Left cardiac atrium (tissue), 4 donors: ENCODE data around the gene EXOSC1. TPM values are rescaled to one million over a fixed set of nuclear protein-coding genes. Genes with fewer than 3 reads are reported as not detected.

ENCODE experiments used
- ATAC-seq, 2 donors: fragments of 200-7000 bp; cut with Tn5 transposase; one replicate each; pipeline ENCODE4 v1.9.1; 2020; ENCODE audit warnings: mild to moderate bottlenecking in 2 of 2, moderate library complexity in 2 of 2
- DNase-seq: peaks from one replicate; pipeline ENCODE4 v3.0.0-alpha.2; 2020
- intact Hi-C, 2 donors: fragments of 100-400 bp; cut with DNase I; formaldehyde crosslinking; loops; one replicate each; pipeline versions ENCODE4 v1.14.1 to v1.15.1; 2022 to 2023
- total RNA-seq, 2 donors: library from RNA; stranded (reverse); fragmentation: NEBNext Ultra II Directional; extraction: Animal tissue kit (Norgen Biotek cat#: 25700); gene quantifications; one replicate each; pipeline ENCODE4 v1.2.1, GENCODE V29; 2021
- donor health status: DM: no; HTN: yes; CAD: no.
- donor health status: DM: no; HTN: yes; CAD: no; lungs with severe emphysema.
- donor health status: DM: yes; HTN: yes; CAD: no.
- donor health status: Dilated cardiomyopathy.

The EXOSC1 gene
- total RNA-seq, 2 donors from 2014 or later: 16.6 to 18.6 TPM

DNA sequence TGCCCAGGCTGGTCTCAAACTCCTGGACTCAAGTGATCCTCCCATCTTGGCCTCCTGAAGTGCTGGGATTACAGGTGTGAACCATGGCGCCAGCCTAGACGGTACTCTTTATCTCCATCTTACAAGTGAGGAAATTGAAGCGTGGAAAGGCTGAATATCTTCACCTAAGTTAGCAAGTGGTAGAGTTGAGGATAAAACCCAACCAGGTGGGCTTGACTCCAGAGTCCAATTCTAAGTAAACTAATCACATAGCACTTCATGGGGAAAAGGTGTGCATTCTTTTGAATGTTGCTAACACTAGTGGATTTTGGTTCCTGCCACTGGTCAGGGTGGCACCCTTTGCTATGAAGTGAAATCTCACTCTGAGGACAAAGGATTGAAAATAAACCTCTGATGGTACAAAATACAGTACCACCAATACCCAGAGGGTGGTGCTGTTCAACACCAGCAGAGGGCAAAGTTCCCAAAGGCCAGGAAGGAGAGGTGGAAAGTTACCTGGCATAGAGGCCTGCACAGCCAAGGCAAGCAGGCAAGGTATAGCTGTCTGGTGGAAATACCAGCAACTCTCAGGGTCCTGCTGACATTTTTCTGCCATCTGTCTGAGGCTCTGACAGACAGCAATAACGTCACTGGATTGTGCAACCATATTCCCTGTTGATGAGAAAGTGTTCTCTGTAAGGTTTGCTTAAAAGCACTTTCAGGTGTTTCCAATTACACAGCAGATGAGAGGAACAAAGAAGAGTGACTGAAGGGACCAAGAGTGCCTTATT is 17.7 kb upstream of the EXOSC1 start:
- ATAC-seq: peak; percentile 39 to 60
- intact Hi-C loops: loop anchor here in 1 of 2 donors (5.0 to 10.0 kb wide), 2 partner anchors 79 to 151 kb away; no protein-coding TSS in a partner anchor
- no peak for DNase-seq

DNA sequence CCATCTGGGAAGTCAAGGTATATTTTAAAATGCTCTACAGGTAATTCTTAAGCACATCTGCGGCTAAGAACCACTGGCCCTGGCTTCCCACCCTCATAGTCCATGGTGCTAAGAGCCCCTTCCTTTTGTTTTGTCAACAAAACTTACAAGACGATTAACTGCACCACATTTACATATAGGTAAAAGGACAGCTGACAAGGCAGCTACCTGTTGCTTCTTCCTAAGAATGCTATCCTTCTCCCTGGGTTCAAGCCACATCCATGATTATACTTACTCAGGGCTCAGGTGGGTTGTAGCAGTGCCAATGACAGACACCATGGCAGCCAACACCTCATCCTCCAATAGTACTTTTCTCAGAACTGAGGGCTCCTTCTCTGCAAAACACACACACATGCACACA is 16.5 kb upstream of the EXOSC1 start:
- ATAC-seq (no peak), DNase-seq (no peak)
- intact Hi-C loops: loop anchor here in 1 of 2 donors (5.0 to 10.0 kb wide), 2 partner anchors 80 to 152 kb away; no protein-coding TSS in a partner anchor

DNA sequence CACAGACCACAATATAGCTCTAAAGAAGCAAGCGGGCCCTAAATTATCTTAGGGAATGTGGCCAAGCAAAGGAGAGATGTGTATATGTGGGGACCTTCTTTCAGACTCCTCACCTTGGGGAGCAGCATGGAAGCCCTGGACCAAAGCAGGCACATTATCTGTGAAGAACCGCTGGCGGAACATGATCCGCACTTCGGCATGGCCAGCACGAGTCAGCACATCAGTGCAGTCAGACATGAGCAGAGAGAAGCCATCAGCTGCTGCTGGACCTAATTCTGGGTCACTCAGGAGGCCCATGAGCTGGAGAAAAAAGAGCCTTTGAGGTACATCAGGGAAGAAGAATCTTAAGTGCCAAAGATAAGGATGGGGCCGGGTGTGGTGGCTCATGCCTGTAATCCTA is 14.1 kb upstream of the EXOSC1 start:
- intact Hi-C loops: loop anchor here (5.0 to 10.0 kb wide), 2 partner anchors 82 to 155 kb away; no protein-coding TSS in a partner anchor
- DNase-seq: no peak
- no peak for ATAC-seq

DNA sequence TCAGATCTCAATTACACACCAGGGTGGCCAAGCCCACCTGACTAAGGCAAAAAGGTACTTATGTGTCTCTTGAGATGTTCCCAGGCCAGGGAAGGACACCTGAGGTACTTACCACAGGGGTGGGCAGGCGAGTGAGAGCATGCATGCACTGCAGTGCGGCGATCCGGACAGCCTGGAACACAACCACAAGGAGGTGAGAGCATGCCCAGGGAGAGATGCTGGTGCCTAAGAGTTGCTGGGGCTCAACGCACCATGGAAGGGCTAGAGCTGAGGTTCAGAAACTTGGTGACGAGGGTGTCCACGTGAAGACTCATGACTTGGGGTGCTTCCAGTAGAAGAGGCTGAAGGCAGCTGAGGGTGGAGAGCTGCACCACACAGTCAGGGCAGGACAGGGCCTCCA is 13.3 kb upstream of the EXOSC1 start:
- DNase-seq (no peak), ATAC-seq (no peak)
- intact Hi-C loops: loop anchor here in 1 of 2 donors (10.0 kb wide), 1 partner anchor 156 kb away; no protein-coding TSS in a partner anchor

DNA sequence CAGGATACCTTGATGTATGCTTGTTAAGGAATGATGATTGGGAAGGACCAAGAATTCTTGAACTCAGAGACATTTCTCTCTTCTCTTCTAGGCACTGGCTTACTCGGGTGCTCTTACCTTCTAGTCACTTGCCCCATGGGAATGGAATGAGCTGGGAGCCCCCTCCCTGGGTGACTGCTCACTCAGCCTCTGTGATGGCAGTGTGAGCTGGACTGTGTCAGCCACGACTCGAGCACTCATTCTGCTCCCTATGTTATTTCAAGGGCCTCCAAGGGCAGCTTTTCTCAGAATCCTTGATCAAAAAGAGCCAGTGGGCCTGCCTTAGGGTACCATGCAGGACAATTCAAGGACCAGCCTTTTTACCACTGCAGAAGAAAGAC is 10.9 kb upstream of the EXOSC1 start:
- intact Hi-C loops: loop anchor here in 1 of 2 donors (10.0 kb wide), 1 partner anchor 158 kb away; no protein-coding TSS in a partner anchor
- DNase-seq (no peak), ATAC-seq (no peak)

DNA sequence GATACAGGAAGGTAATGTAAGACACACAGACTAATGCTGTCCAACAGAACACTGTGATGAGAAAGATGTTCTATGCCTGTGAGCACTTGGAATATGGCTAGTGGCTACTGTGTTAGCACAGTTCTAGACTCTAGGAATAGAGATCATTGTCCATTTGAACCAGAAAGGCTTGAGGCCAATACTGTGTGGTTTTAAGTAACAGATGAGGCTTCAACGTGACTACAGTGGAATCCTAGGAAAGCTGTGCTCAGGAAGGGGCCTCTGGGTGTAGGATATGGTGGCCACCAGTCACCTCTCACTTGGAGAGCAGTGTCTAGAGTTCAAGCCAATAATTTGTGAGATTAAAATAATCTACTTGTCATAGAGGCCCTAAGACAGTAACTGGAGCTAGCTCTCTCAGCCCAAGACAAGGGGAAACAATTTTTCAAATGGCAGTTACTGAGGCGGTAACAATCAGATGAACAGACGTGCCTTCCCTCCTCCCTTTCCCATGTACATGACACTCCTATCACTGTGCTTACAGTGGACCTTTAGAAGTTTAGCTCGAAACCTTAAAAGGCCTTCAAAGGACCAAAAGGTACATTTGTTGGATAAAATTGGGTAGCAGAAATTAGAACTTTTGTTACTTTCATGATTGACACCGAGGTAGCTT is 10.4 kb upstream of the EXOSC1 start:
- ATAC-seq (no peak), DNase-seq (no peak)
- intact Hi-C loops: loop anchor here in 1 of 2 donors (10.0 kb wide), 1 partner anchor 159 kb away; no protein-coding TSS in a partner anchor

DNA sequence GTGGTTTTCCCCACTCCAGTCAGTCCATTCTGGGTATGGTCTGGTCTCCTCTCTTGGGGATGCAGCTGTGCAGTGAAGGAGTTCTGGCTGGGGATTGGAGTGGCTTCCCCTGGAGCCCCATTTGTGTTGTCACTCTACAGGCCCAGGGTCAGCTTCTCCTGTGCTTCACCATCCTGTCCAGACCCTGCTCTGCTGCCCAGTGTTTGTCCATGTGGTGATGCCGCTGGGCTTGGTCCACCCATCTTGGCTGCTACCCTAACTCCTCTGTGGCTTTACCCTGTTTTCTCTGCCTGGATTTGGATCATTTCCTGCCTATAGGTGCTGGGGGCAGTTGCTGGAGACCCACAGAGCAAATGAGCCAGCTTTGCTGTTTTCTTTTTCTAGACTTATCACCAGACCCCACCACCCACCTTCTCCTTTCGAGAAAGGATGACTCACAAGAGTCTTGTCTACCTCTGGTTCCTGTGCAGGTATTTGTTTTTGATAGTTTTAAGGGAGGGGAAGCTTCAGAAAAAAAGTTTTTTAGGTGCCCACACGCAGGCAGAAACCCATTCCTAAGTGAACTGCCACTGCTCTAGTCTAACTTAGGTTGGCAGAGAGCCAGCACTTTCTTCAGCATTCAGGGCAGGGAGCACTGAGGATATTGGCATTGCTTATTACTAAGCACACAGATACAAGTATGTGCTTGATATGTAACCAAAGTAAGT is 8.7 kb upstream of the EXOSC1 start:
- peak; percentile 37 to 85 for ATAC-seq
- DNase-seq: peak; percentile 37
- intact Hi-C loops: loop anchor here in 1 of 2 donors (10.0 kb wide), 1 partner anchor 160 kb away; no protein-coding TSS in a partner anchor

DNA sequence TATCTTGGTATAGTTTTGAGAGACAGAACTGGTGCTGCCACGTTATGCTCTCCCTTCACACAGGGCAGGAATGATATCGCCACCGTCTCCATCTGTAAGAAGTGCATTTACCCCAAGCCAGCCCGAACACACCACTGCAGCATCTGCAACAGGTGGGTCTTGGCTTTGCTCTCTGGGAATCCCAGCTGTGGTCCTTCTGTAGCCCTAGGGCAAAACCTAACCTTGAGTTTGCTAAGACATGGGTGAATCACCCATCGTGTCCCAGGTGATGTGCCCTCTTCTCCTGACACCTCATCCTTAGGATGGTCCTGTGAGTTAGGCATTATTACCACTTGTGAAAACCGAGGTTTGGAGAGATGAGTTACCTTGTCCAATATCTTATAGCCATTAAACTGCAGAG is 6.5 kb upstream of the EXOSC1 start:
- DNase-seq: no peak
- intact Hi-C loops: loop anchor here in 1 of 2 donors (10.0 kb wide), 1 partner anchor 162 kb away; no protein-coding TSS in a partner anchor
- ATAC-seq: no peak

DNA sequence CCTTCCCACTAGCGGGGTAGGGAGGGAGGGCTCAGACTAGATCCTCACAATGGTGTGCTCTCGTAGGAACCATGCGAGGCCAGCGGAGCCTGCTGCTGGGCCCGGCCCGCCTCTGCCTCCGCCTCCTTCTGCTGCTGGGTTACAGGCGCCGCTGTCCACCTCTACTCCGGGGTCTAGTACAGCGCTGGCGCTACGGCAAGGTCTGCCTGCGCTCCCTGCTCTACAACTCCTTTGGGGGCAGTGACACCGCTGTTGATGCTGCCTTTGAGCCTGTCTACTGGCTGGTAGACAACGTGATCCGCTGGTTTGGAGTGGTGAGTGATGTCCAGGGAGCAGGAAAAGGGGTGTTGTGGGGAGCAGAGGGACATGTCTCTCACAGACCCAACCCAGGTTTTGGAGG is 5.8 kb upstream of the EXOSC1 start:
- no peak for ATAC-seq
- DNase-seq: no peak
- intact Hi-C loops: loop anchor here in 1 of 2 donors (10.0 kb wide), 1 partner anchor 163 kb away; no protein-coding TSS in a partner anchor

DNA sequence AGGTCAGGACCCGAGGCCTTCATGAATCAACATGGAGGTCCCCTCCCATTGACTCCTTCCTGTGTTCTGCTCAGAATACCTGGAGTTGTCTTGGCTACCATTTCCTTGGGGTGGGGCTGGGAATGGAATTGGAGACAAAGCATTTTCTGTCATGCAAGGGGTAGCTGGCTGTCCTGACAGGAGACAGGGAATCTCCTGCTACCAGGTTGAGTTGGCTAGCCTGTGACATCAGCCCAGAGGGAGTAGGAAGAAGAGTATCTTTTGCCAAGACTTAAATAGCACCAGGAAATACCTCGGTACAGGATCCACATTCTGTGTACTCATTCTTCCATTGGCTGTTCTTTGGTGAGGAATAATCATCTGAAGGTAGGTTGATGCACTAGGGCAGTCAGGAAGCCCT is 5.0 kb upstream of the EXOSC1 start:
- intact Hi-C loops: loop anchor here in 1 of 2 donors (10.0 kb wide), 1 partner anchor 164 kb away; no protein-coding TSS in a partner anchor
- DNase-seq: no peak
- no peak for ATAC-seq

DNA sequence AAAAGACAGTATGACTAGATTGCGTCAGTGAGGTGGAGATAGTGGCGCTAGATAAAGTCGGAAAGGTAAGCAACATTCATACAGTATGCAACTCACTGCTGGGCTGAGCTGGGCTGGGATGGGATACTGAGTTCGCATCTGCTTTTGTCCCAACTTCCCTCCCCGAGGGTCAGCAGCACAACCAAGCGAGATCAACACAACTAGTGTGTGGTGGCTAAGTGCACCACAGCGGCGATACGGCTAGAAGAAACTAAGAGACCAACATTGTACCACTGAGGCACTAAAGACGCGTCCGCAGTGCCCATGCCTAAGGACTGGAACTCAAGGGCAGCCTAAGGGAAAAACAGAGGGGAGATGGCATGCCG is 467 bp downstream of the EXOSC1 start:
- intact Hi-C loops: no loop called here
- peak in 1 of 2 donors; percentile 6 for ATAC-seq

DNA sequence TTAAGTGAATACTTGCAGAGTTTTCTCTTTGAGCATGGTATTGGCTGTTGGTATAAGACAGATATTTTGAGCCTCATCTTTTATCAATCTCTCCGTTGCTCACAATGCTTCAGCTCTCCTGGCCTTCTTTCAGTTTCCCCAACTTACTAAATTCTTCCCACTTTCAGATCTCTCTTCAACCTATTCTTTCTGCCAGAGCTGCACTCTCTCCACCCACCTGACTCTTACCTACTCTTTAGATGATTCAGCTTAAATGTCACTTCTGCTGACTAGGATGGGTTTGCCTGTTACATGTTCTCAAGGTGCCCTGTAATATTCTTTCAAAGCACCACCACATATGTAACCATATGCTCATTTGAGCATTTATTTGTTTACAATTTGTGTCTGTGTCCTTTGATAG is 1.6 kb downstream of the EXOSC1 start:
- intact Hi-C loops: no loop called here
- DNase-seq: no peak
- no peak for ATAC-seq

More for the DNA sequence above, 467 bp downstream of the EXOSC1 start:
- no peak for DNase-seq

DNA sequence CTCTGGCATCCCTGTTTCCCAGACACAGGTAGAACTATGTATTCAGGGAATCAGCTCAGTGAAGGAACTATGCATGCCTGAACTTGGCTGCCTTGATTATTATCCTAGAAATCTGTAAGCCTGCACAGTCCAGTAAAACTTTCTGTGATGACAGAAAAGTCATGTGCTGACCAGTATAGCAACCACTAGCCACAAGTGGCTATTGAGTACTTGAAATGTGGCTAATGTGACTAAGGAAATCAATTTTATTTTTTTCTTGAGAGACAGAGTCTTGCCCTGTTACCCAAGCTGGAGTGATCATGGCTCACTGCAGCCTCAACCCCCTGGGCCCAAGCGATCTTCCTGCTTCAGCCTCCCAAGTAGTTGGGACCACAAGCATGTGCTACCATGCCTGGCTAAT is 3.5 kb downstream of the EXOSC1 start:
- intact Hi-C loops: no loop called here
- no peak for DNase-seq
- ATAC-seq: no peak

DNA sequence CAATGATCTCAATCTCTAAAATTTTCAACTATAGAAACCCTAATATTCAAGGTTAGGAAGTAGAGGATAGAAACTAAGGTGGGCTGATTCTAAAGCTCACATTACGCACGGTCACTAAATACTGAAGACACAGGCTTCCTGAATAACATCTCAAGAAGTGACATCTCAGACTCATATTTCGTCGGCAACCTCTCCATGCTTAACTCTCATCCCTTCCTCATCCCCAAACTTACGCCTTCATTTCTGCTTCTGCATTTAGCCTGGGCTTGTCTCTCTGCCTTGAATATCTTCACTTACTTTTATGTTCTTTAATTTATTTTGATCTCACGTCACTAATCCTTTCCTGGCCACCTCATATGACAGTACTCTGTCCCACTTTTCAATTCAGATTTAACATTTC is 10.6 kb downstream of the EXOSC1 start:
- intact Hi-C loops: no loop called here
- no peak for ATAC-seq

DNA sequence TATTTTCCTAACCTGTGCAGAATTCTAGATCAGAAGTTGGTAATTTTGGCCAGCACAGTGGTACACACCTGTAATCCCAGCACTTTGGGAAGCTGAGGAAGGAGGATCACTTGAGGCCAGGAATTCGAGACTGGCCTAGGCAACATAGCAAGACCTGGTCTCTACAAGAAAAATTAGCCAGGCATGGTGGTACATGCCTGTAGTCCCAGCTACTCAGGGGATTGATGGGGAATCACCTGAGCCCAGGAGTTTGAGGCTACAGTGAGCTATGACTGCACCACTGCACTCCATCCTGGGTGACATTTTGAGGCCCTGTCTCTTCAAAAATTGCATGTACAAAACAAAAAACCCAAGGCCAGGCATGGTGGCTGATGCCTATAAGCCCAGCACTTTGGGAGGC is 11.2 kb downstream of the EXOSC1 start:
- intact Hi-C loops: no loop called here
- ATAC-seq (no peak), DNase-seq (no peak)

More for the DNA sequence above, 10.6 kb downstream of the EXOSC1 start:
- no peak for DNase-seq

DNA sequence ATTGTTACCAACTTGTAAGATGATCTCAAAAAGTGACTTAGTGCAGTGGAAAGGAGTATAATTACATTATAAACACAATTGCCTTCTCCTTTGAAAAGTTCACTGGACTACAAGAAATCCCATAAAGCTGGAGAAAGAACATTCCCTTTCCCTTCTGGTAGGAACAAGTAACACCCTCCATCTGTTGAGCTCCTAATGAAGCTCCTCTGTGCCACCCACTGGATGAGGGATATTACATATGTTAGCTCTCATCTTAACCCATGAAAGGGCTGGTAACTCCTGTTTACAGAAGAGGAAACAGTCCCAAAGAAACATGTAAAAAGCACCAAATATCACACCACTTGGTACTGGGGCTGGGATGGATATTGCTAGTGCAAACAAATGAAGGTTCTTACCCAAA is 11.8 kb downstream of the EXOSC1 start:
- no peak for DNase-seq
- ATAC-seq: no peak
- intact Hi-C loops: no loop called here

DNA sequence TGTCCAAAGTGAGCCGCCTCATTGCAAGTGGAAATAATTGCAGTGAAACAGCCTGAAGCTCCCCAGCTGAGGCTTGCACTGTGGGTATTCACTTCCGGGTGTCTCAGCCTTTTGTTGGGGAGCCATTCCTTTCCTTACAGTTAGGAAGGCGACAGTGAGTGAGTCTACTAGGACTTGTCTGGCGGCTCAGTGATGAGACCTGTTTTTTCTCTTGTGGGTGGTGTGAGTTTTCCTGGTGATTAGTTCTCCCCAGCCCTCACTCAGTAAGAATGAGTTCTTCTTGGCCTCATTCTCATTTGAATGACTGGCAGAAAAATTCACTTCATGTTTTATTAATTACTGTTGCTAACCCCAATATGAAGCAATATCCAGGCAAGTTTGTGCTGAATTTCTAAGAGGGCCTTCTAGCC is 17.2 kb downstream of the EXOSC1 start:
- DNase-seq (no peak), ATAC-seq (no peak)
- intact Hi-C loops: no loop called here

DNA sequence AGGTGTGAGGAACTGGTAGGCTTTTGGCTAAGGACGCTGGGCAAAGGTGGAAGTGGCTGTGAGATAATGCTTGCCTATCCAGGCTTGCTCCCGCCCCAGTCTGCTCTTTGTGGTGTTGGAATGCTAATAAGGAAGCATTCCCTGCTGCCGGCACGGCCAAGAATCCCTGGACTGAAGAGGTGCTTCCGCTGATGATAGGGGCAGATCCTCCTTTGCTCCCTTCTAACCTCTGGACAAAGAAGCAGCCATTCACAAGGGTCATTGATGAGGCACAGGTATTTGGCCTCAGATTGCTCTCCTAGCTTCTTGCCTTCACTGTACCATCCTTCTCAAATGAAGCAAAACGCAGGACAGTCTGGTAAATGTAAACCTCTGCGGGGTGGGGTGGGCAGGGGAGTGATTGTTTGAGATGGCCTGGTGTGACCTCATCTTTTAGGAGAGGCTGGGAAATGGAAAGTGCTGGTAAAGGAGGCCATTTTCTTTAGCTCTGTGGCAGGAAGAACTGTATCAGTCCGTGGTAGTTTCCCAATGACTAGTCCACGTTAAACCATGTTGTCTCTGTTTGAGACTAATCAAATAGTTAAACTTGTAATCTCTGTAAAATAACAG is 18.1 kb downstream of the EXOSC1 start:
- intact Hi-C loops: no loop called here
- DNase-seq (peak; percentile 50), ATAC-seq (peak in 1 of 2 donors; percentile 6)
